ENCODE results near the gene PTPRN2. TPM values are rescaled to one million over a fixed set of nuclear protein-coding genes. Genes with fewer than 3 reads are reported as not detected.

The PTPRN2 gene
- total RNA-seq, 2 experiments from 2014 or later, result 0.70 TPM; not detected in 1

DNA sequence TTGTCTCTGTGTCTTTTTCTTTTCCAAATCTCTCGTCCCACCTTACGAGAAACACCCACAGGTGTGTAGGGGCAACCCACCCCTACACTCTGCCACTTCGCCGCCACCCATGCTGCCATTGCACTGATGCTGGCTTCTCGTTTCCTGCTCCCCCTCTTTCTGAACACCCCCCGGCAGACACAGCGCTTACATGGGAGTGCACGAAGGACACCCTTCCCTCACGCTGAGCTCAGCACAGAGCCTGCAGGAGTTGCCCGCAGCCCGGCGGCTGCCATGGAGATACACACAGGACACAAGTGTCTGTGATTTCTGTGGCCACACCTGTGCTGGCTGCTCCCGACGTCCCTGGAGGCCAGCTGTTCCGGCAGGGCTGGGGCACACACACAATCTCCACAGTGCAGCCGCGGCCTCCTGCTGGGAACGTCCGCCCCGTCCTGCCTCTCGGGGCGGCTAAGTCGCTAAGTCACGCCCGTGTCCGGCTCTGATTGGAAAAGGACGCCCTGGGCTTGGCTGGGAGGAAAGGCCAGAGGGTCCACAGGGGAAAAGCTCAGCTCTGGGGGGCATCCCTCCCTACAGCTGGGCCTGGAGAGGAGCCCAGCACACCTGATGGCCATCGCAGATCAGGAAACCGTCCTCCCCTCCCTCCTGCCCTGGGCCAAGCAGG lies 349.8 kb downstream of the PTPRN2 start:
- no peaks in the 10 kb centered on the region for H3K9me3 ChIP-seq (ENCODE audit: low read length)
- no peaks in the 10 kb centered on the region for H3K9me2 ChIP-seq (ENCODE audit: insufficient read depth, low read length)
- POLR2A ChIA-PET, result no interaction called here

DNA sequence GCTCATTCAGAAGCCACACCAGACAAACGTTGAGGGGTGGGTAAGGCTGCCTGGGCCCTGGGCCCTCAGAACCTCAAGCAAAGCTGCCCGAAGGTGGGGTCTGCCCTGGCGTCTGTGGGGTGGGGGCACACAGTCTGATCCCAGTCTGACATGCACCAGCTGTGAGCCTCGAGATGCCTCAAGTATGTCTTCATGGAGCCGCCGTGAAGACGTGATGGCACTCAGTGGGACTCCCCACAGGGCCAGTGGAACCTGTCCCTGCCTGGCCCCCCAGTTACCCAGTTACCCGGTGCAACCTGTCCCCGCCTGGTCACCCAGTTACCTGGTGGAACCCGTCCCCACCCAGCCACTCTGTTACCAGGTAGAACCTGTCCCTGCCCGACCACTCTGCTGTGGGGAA lies 351.2 kb downstream of the PTPRN2 start:
- POLR2A ChIA-PET, result no interaction called here
- no peaks in the 10 kb centered on the region for H3K9me2 ChIP-seq (ENCODE audit: insufficient read depth, low read length)
- H3K4me3 ChIP-seq (ENCODE audit: low read depth, low read length, poor library complexity, severe bottlenecking), result no peak overlapping the region
- H3K79me2 ChIP-seq (ENCODE audit: insufficient read depth, low read depth, low read length), result no peaks in the 10 kb centered on the region
- no peak overlapping the region for H2AFZ ChIP-seq (ENCODE audit: low read length)
- no peak overlapping the region for H3K4me2 ChIP-seq (ENCODE audit: low read length)
- H3K27ac ChIP-seq (ENCODE audit: low read depth, low read length, poor library complexity, severe bottlenecking), result no peak overlapping the region
- H3K9me3 ChIP-seq (ENCODE audit: low read length), result no peaks in the 10 kb centered on the region
- CTCF ChIA-PET (ENCODE audit: unreplicated experiment), result no interaction called here
- no peaks in the 10 kb centered on the region for H4K20me1 ChIP-seq (ENCODE audit: insufficient read depth, low read length)
- no peak for DNase-seq (ENCODE audit: low spot score)
- H3K36me3 ChIP-seq (ENCODE audit: insufficient read depth, low read length), result no peaks in the 10 kb centered on the region
- intact Hi-C loops (cut with micrococcal nuclease; ENCODE audit: unreplicated experiment), result no loop called here
- no peaks in the 10 kb centered on the region for H3K4me1 ChIP-seq (ENCODE audit: insufficient read depth, low read length, poor library complexity, severe bottlenecking)
- BruUV-seq (replicated peaks), result no TSS peak
- TF ChIP-seq, protein P1, sequence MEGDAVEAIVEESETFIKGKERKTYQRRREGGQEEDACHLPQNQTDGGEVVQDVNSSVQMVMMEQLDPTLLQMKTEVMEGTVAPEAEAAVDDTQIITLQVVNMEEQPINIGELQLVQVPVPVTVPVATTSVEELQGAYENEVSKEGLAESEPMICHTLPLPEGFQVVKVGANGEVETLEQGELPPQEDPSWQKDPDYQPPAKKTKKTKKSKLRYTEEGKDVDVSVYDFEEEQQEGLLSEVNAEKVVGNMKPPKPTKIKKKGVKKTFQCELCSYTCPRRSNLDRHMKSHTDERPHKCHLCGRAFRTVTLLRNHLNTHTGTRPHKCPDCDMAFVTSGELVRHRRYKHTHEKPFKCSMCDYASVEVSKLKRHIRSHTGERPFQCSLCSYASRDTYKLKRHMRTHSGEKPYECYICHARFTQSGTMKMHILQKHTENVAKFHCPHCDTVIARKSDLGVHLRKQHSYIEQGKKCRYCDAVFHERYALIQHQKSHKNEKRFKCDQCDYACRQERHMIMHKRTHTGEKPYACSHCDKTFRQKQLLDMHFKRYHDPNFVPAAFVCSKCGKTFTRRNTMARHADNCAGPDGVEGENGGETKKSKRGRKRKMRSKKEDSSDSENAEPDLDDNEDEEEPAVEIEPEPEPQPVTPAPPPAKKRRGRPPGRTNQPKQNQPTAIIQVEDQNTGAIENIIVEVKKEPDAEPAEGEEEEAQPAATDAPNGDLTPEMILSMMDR (conservative IDR thresholded peaks at IDR 0.05; ENCODE audit: low read length), result no peak
- no peak for TF ChIP-seq EZH2phosphoT487 (IDR thresholded peaks at IDR 0.05; ENCODE audit: borderline replicate concordance, low read depth, low read length)

More for the DNA sequence above, 349.8 kb downstream of the PTPRN2 start:
- Histone ChIP-seq H3K4me3 (ENCODE audit: low read depth, low read length, poor library complexity, severe bottlenecking) (no peak overlapping the region), H3K4me1 (ENCODE audit: insufficient read depth, low read length, poor library complexity, severe bottlenecking) (no peaks in the 10 kb centered on the region), H3K36me3 (ENCODE audit: insufficient read depth, low read length) (no peaks in the 10 kb centered on the region), H3K79me2 (ENCODE audit: insufficient read depth, low read depth, low read length) (no peaks in the 10 kb centered on the region), H2AFZ (ENCODE audit: low read length) (no peak overlapping the region), H3K4me2 (ENCODE audit: low read length) (no peak overlapping the region), H4K20me1 (ENCODE audit: insufficient read depth, low read length) (no peaks in the 10 kb centered on the region), H3K27ac (ENCODE audit: low read depth, low read length, poor library complexity, severe bottlenecking) (no peak overlapping the region)
- no peak for TF ChIP-seq EZH2phosphoT487 (IDR thresholded peaks at IDR 0.05; ENCODE audit: borderline replicate concordance, low read depth, low read length)
- TF ChIP-seq, protein P1 (conservative IDR thresholded peaks at IDR 0.05; ENCODE audit: low read length), result no peak
- no peak for DNase-seq (ENCODE audit: low spot score)
- BruUV-seq (replicated peaks), result no TSS peak
- CTCF ChIA-PET (ENCODE audit: unreplicated experiment), result no interaction called here
- intact Hi-C loops (cut with micrococcal nuclease; ENCODE audit: unreplicated experiment), result no loop called here

DNA sequence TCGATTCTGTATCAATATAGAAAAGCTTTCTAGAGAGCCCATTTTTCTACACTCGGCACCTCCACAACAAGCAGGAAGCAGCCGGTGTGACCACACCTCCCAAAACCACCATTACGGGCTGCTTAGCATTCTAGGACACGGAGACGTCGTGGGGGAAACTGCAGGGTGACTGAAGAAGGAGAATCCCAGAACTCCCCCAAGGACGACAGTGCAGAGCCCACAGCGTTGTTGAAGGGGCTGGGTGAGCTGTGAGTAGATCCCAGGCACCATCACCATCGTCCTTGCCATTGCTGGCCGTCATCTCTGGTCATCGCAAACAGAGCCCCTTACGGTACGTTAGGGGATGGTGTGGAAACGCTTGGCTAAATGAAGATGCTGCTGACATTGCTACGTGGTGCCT lies 351.8 kb downstream of the PTPRN2 start:
- TF ChIP-seq, protein P1 (conservative IDR thresholded peaks at IDR 0.05; ENCODE audit: low read length), result no peak
- TF ChIP-seq EZH2phosphoT487 (IDR thresholded peaks at IDR 0.05; ENCODE audit: borderline replicate concordance, low read depth, low read length), result no peak
- Histone ChIP-seq H3K9me3 (ENCODE audit: low read length) (no peaks in the 10 kb centered on the region), H2AFZ (ENCODE audit: low read length) (no peak overlapping the region), H3K4me1 (ENCODE audit: insufficient read depth, low read length, poor library complexity, severe bottlenecking) (no peaks in the 10 kb centered on the region), H3K27ac (ENCODE audit: low read depth, low read length, poor library complexity, severe bottlenecking) (no peak overlapping the region), H3K4me3 (ENCODE audit: low read depth, low read length, poor library complexity, severe bottlenecking) (no peak overlapping the region), H4K20me1 (ENCODE audit: insufficient read depth, low read length) (no peaks in the 10 kb centered on the region), H3K4me2 (ENCODE audit: low read length) (no peak overlapping the region), H3K9me2 (ENCODE audit: insufficient read depth, low read length) (no peaks in the 10 kb centered on the region), H3K36me3 (ENCODE audit: insufficient read depth, low read length) (no peaks in the 10 kb centered on the region), H3K79me2 (ENCODE audit: insufficient read depth, low read depth, low read length) (no peaks in the 10 kb centered on the region)
- ChIA-PET CTCF (ENCODE audit: unreplicated experiment) (no interaction called here), POLR2A (no interaction called here)
- no TSS peak for BruUV-seq (replicated peaks)
- intact Hi-C loops (cut with micrococcal nuclease; ENCODE audit: unreplicated experiment), result no loop called here
- DNase-seq (ENCODE audit: low spot score), result no peak

All from OCI-LY7 (cell line).